Measurements from ENCODE around the gene ACP7.

ACP7 gene

DNA sequence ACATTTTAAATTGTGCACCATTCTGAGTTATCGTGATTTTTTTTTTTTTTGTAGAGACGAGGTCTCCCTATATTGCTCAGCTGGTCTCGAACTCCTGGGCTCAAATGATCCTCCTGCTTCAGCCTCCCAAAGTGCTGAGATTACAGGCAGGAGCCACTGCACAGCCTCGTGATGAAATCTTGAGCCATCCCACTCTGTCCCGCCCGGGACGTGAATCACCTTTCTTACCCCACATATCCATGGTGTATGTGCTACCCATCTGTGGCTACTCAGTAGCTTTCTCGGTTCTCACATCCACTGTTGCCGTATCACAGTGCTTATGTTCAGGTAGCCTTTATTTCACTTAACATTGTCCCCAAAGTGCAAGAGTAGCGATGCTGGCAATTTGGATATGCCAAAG, 67.9 kb downstream of the ACP7 start:
- no peak for DNase-seq

DNA sequence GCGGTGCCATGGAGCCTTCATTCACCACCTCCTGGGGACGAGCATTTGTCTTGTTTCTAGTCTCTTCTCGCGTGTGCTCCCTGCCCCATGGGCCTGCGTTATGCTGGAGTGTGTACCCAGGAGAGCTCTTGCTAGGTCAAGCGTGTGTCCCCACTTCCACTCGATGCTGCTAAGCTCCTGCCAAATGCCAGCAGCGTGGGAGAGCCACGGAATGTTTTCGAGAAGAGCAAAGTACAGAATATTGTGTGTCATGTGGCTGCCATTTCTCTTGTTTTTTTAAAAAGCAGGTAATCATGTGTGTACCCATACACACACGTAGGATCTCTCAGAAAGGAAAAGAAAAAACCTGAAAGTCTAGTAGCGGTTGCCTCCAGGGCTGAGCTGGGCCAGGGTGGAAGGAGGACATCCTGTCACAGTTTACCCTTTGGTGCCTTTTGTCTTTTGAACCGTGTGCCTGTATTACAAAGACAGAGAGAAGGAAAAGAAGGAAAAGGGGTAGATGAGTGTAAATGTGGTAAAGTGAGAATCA, 70.0 kb downstream of the ACP7 start:
- DNase-seq = no peak

DNA sequence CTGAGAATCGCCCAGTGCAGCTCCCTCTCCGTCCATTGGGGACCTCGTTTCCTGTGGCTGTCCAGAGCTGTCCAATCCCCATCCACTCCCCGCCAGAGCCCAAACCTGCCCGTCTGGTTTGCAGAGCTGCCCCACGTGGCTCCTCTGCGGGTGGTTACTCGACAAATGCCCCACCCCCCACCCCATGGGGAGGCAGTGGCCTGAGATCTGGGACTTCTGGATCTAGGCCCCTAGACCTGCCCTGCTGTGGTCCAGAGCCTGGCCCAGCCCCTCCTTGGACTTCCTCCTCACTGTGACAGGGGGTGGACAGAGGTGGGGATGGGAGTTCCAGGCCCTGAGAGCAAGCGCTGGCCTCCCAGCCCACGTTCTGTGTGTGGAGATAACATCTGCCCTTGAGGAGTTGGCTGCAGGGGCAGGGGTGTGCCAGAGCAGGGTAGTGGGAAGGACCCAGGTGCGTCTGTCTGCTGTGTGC, 70.5 kb downstream of the ACP7 start:
- no peak for DNase-seq

DNA sequence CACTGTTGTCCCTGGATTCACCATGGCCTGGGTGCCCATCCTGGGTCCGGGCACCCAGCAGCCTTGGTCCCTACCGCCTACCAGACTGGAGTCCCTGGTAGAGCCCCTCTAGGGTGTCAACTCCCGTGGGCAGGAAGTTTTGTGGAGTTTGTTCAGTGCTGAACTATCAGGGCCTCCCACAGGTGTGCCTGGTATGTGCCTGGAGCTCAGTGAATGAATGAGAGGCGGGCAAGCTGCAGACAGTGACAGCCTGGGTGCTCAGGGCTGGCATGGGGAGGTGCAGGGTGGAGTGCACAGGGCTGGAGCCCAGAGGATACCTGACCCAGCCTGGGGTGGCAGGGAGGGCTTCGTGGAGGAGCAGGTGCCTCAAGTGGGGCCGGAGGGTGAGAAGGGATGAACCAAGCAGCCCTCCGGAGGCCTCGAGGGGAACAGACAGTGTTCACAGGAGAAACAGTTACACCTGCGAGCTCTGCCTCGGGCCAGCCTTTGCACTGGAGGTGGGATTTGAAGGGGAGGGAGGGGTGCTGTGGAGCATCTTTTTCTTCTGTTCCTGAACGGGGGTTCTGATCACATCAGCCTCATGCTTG, 71.0 kb downstream of the ACP7 start:
- no peak for DNase-seq

DNA sequence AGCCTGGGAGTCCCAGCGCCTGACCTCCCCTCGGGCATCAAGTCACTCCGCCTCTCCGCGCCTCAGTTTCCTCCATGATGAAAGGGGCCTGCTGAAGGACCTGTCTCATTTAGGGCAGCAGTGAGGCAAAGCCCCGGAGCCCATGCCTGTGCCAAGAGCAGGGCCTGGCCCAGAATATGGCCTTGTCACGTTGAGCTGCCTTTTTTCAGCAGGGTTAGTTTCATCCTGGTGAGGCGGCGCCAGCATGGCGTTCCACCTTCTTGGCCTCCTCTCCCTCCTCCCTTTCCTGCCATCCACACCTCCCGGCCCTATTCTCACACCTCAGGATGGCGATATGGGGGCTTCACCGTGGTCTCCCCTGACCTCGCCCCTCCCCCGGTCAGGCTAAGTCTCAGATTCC, 71.6 kb downstream of the ACP7 start:
- no peak for DNase-seq

DNA sequence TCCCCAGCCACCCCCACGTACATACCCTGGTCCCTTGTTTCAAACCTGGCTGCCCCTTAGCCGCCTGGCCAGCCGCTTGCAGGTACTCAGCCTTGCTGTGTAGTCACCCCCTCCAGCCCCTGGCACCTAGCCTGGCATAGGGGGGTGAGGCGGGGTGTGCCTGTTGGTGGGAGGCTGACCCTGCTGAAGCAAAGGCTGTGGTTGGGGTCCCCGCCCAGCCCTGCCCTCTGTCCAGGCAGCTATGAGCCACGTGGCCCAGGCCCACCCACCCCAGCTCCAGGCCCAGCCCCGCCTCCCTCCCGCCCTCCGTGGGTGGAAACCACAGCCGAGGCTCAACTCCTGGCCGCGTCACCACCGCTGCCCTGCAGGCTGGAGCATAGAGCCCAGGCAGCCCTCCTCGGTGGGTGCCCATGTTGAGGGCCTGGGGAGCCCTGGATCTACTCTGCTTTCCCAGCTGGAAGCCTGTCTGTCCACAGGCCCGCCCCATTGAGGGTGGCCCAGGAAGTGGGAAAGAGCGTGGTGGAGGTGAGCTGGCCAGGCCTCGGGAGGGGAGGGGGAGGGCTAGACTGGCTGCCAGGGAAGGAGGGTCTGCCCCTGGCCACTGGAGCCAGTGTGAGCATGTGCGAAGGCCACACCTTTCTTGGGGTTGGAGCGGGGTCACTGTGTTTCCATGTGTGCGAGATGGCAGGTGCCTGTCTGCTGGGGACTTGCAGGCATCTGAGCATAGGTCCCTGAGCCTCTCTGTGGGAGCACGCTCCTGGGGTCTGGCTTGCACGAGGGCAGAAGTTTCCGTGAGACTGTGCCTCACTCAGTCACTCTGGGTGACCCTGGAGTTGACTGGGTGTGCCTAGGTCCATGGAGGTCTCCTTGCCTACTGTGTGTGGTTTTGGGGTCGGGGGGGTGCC, 72.4 kb downstream of the ACP7 start:
- DNase-seq = no peak

DNA sequence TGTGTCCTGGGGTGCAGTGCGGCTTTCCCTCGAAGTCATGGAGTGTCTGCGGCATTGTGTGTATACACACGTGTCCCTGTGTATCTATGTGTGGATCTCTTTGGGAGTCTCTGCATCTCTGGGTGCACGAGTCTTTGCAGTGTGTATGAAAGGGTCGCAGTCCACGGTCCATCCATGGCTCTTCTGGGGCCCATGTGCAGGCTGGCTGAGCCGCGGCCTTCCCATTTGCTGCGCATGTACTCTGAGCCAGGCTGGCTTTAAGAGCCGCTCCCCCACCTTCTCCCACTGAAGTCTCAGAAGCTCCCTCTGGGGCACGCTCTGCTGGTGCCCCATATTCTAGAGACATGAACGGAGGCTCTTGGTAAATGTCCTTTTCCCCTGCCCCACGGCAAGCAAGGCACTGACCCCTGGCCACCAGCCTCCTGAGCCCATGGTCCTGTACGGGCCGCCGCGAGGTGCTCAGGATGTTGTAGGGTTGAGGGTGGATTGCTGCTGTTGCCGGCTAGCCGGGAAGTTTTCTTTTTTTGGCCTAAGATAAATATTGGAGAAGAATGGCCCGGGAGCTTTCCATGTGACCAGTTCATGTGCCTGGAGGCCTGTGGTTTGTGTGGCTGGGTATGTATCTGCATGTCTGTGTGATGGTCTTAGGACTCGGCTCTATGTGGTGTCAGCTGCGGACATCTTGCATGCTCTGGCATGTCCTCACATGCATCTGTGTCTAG, 73.3 kb downstream of the ACP7 start:
- no peak for DNase-seq

DNA sequence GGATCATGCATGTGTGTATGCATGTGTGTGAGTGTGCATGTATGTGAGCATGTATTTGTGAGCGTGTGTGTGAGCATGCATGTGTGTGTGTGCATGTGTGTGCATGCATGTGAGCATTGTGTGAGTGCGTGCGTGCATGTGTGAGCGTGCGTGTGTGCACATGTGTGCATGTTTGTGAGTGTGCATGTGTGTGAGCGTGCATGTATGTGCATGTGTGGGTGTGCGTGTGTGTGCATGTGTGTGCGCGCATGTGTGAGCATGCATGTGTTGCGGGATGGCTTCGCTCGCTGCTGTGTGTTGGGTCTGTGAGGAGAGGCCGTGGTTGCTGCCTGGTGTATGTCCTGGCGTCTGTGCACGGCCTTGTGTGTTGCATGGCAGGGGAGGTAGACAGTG, 73.8 kb downstream of the ACP7 start:
- DNase-seq = no peak

DNA sequence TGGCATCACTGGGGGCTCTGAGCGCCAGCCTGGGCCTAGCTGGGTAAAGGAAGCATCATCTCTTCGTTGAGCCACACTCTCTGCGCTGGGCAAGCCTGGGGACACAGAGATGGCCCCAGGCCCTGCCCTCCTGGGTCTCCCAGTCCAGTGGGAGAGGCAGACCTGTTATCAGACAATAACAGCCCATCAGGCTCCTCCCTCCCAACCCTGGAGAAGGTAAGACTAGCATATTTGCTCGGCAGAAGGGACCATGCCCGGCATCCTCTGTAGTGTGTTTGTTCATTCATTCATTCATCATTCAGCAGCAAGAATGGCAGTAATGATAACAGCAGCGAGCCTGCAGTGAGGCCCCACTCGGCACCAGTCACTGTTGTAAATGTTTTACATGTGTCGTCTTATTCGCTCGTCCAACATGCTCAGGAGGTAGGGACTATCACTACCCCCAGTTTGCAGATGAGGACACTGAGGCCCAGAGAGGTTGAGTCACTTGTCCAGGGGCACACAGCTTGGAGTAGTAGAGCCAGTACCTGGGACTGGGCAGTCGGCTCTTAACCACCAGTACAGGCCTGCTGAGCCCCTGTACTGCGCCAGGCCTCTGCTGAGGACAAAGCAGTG, 74.6 kb downstream of the ACP7 start:
- no peak for DNase-seq

DNA sequence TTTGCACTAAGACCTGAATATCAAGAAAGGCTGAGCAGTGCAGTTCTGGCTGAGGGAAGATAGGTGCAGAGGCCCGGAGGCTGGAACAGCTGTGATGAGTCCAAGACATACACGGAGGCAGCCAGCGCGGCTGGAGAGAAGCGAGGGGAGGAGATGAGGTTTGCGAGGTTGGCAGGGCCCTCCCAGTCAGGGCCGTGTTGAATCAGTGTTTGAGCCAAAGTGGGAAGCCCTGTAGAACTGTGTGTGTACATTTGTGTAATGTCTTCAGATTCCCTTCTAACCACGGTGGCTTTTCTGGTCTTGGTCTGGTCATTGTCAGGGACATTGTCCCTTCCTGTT, 76.3 kb downstream of the ACP7 start:
- no peak for DNase-seq

All from NCI-H774 (cell line).